ENCODE measurements around the gene RBP3.

The RBP3 gene

DNA sequence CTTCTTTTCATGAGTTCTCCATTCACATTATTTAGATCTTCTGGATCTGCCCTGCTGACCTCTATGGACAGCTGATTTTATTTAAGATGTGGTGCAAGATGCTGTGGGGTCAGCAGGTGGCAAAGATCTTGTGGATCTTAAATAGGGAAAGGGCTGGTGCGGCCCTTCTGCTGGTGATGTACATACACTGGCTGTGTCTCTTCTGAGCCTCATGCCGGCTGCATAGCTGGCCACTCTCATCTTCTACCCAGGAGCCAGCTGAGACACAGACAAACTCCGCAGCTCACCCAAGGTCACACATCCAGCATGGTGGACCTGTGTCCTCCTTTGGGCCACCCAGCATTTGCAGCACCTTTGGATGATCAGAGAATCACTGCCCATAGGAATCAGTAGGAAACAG, 9.7 kb downstream of the RBP3 start:
- no peak for DNase-seq (ENCODE audit: low read depth in 2 of 2)

DNA sequence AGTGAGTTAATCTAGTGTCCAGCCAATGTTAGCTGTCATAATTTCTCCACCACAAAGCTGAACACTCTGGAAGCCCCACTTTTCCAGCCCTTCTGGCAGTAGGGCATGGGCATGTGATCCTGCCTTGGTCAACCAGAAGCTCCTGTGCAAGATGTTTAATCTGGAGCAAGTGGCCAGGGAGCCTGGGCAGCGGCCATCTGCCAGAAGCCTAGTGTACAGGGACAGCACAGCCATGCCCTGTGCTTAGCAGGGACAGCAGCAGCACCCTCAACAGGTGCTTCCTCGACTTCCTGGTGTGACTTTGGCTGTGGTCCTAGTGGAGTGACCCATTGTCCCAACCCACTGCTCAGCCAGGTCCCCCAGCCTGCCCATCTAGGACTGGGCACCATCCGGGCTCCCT, 10.3 kb downstream of the RBP3 start:
- no peak for DNase-seq (ENCODE audit: low read depth in 2 of 2)

DNA sequence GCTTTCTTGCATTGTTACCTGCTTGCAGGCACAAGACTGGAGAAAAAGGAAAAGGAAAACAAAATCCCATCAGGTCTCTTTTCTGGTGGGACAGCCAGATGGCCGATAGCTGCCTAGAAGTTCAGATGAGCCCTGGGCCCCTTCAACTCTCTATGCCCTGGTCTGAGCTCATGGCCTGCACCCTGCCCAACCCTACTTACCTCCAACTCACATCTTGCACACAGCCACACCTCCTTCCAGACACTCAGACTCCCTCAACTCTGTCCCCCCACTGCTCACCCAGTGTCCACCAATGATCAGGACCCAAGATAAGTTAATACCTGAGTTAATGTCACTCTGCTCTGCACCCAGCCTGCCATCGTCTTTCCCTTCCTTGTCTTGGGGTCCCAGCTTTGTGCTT, 10.9 kb downstream of the RBP3 start:
- DNase-seq (ENCODE audit: low read depth in 2 of 2): no peak

DNA sequence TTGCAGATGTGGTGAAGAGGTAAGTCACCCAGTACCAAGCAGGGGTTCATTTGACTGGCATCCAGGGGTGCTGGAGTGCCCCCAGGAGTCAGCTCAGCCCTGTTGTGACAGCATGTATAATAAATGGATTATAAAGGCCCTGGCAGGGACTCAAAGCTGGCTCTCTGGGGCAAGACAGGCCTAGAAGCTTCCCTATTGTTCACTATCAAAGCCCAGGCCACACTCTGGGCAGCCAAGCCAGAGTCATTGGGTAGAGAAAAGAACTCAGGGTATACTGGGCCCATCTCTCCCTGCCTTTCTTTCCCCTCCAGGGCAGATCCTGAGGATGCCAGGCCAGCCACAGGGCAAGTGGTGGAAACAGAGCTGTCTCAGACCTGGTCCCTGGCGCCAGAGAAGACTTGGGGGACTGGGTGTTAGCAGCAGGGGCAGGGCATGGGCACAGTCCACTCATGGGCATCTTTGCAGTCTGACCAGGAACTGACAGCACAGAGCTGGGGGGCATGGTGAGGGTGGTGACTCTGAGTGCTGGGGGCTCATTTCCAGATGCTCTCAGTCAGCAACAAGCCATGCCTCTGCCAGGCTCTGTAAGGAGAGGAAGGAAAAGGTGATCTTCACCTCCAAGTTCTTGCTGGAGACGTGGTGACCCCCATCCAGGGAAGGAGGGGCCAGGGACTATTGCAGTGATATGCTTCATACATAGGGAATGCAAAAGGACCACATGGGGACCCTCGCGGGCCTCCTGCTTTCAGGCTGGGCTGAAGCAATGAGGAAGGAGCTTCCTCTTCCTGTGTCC, 11.7 kb downstream of the RBP3 start:
- DNase-seq (ENCODE audit: low read depth in 2 of 2): no peak

DNA sequence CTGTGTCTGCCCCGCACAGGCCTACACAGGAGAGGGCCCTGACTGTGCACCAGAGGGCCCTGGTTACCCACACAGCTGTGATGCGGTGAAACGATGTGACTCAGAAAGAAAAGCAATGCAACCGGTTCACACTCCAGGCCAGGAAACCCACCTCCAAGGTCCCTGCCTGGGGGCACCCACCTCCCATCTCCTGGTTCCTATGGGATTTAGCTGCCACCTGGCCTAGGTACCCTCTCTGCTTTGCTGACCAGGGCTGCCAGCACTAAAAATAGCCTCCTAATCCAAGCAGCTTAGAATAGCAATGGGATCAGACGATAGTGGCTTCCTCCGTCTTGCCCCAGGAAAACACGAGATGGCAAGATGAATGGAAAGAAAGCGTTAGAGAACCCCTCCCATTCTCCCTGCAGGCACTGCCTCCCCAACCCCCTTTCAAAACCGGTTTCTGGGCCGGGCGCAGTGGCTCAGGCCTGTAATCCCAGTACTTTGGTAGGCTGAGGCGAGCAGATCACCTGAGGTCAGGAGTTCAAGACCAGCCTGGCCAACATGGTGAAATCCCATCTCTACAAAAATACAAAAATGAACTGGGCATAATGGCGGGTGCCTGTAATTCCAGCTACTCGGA, 12.4 kb downstream of the RBP3 start:
- DNase-seq (ENCODE audit: low read depth in 2 of 2): no peak

DNA sequence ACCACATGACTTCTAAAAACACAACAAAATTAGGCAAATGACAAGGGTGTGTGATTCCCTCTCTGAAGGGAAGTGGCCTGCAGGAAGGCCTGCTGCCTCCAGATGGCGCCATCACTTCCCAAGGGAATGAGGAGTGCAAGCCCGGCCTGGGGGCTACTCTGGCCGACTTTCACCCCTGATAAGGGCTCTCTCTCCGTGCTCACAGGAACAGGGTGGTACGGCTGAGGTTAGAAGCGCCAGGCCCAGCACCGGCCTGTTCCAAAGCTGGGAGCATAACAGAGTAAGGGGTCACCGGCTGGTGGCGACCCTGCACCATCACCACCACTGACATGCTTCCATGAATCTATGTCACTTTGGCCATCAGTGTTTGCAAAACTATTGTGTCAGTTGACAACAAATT, 13.1 kb downstream of the RBP3 start:
- DNase-seq (ENCODE audit: low read depth in 2 of 2): no peak

DNA sequence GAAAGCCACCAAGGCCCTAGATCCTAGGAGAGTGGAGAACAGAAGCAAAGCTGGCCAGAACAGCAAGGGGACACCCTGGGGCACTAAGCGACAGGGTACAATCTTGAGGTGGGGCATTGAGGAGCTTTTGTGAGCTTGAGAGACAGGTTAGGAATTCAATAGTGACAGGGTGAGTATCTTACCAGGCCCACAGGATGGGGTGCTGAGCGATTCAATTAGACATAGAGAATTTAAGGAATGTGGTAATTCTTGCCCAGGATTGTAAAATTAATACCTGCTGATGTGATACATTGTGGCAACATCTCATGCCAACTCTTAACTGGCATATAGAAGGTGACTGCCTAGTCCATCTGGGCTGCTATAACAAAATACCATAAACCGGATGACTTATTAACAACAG, 14.0 kb downstream of the RBP3 start:
- DNase-seq (ENCODE audit: low read depth in 2 of 2): no peak

DNA sequence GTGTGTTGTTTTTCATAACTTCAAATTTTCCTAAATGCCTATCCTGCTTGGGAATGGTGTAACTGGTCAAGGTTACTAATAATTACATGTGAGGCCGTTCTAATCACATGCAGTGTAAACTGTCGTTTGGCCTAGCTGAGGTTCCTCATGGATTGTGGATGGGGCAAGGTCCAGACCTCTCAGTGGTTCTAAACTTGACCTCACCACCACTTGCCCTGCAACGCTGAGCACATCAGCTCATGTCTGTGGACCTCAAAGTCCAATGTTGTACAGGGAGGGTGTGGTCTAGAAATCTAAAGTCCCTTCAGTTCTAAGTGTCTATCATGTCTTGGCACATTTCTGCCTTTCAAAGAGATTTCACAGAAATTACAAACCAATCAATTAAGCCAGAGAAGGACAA, 15.6 kb downstream of the RBP3 start:
- DNase-seq (ENCODE audit: low read depth in 2 of 2): no peak

DNA sequence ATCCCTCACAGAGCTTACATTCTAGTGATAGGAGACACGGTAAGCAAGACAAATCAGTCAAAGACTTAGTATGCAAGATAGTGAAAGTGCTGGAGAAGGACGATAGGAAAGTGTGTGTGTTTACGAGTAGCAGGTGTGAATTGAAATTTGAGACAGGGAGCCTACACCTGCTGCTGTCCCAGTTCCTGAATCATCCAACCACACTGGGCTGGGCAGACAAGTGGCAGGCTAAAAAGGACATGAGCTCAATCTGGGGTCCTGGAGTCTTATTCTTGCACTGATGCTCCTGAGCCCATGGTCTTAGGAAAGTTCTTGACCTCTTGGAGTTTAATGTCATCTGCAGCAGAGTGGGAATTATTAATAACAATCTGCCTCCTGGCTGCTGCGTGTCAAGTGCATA, 16.2 kb downstream of the RBP3 start:
- no peak for DNase-seq (ENCODE audit: low read depth in 2 of 2)

DNA sequence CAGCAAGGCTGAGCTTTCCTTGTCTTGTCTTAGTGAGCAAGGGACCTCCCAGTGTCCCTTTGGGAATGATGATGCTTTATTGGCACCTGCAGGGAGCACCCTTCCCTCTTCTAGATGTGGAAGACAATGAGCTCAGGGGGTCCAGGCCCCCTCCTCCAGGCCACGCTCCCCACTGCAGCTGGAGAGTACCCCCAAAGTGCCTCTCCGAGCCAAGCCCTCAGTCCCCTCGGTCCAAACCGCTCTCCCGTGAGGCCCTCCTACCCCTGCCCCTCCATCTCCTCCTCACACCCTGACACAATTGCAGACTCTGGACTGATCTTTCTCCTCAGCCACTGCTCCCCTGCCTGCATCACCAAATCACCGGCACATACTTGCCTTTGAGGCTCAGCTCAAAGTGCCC, 16.7 kb downstream of the RBP3 start:
- DNase-seq (ENCODE audit: low read depth in 2 of 2): no peak

DNA sequence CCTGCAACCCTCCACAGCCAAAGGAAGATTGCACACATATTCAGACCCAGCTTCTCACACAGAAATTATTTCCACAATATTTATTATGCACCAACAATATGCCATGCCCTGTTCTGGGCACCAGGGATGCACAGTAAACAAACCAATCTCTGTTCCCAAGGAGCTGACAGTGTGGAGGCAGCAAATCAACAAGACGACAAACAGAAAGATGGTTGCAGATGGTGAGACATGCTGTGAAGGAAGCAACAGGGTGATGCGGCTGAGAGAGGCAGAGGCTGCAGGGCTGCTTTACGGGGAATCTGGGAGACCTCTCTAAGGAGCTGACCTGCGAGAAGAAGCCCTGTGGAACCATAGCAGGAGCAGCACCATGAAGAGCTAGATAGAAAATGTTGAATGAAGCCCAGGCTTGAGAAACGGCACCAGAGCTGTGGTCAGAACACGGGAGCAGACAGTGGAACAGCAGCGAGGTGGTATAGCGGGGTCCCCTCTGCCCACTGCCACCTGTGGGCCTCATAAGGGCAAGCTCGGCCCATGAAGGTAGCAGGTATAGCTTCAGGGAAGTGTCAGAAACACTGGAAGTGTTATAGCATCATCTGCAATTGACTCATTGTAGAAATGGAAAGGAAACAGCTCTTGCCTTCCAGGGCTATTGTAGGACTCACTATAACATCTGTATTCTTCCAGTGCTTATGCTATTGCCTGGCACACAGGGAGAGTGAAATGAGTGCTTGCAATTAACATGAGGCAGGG, 17.4 kb downstream of the RBP3 start:
- no peak for DNase-seq (ENCODE audit: low read depth in 2 of 2)

DNA sequence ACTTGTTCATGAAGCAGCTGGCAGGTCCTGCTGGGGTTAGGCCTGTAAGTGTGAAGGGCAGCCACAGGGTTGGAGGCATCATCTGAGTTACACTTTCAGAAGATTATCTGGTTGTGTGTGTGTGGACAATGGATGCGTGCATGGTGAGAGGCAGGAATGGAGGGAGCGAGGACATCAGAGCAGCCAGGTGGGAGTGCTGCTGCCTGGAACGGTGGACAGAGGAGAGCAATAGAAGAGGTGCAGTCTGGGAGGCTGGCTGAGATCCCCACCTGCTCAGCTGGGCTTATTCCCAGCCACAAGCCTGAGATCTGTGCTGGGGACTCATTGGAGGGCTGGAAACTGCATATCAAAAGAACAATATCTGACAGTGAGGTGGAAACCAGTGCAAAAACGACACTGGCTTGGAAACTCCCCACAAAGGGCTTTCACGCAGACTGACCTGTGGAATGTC, 18.0 kb downstream of the RBP3 start:
- DNase-seq (ENCODE audit: low read depth in 2 of 2): no peak

DNA sequence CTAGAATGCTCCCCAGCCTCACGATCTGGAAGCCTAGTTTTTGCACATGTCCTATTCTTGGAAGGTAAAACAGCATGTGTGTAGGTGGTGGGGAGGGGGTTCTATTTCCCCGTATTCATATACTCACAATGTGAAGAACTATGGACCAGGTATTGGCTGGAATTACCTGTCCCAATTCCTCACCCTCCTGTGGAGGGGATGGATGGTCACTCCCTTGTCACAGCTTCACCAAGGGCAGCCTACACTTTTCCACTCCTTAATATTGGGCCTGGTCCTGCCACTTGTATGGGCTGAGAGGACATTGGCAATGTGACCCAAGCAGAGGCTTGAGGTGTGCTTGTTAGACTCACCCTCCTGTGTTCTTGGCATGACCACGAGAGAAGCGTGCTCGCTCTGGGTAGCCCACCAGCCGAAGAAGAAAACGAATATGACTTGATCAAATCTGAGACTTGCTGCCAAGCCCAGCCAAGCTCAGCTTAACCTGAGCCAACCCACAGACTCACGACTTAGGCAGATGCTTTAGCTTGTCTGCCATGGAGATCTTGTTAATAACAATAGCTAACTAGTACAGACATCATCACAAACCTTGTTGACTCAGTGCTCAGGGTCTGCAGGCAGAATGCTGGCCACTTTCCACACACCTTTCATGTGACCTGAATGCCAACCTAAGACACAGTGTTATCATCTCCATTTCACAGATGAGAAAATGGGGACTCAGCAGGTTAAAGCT, 18.7 kb downstream of the RBP3 start:
- DNase-seq (ENCODE audit: low read depth in 2 of 2): no peak

DNA sequence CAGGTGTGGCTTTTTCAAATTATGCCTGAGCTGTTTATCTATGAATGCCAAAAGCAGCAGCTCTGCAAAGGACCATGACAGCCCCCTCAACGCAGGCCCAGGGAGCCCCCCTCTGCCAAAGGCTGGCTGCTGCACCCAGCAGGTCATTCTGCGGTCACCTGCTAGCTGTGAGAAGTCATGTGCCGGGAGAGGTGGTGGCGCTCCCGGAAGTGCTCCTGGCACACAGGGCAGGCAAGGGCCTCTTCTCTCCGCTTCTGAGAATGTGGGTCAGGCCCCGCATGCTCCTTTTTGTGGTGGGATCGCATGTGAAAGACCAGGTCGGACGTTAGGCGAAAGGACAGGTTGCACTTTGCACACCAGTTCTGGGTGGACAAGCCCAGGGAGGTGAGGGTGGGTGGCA, 19.5 kb downstream of the RBP3 start:
- DNase-seq (ENCODE audit: low read depth in 2 of 2): no peak

DNA sequence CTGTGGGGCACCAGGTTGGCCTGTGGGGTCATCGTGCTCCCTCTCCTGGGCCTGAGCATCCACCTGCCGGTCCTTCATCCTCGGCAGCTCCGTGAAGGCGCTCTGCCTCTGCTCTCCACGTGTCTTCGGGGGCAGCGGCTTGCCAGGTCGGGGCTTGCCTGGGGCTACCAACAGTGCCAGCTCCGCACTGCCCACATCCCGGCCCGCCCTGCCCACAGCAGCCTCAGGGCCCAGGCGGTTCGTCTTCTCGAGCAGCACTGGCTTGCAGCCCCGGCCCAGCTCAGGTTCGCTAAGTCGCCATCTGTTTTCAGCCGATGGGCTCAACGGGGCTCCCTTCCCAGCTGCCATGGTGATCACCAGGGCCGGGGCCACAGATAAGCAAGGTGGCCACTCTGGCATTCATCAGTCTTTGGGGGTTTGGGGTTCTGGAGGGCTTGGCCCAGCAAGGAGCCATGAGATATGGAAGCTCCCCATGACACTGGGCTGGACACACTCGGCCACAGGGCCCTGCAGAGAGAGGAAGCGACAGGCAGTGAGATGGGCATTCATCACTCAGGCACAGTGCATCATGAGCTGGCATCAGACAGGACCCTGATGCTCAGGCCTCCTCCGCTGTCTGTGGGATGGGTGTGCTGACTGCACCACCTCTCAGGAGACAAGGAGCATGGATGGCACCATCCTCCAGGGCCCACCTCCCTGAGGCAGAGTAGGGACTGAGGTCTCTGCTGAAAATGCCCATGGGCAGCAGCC, 20.4 kb downstream of the RBP3 start:
- no peak for DNase-seq (ENCODE audit: low read depth in 2 of 2)

DNA sequence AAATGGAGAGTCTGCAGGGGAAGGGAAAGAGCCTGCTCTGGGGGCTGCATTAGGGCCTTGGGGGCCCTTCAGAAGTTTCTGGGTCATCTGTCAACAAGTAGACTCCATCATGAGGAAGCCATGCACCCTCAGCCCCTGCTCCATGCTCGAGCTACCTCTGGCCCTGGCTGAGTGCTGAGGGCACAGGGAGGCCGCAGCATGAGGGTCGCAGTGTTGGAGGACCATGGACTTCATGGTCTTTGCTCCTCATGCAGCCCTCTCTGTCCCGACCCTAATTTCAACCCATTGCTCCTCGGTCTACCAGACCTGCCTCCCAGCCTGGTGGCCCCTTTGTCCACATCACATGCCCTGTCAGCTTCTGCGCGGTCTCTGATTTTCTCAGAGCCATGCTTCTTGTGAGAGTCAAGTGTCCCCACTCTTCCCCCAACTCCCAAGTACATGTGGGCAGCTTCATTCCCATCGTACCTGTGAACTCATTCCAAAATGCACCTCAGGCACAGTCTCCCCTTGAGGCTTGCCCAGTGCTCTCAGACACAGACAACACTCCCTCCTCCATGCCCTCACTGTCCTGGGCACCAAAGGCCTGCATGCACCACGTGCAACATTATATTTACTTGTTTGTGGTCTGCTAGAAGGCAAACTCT, 21.2 kb downstream of the RBP3 start:
- no peak for DNase-seq (ENCODE audit: low read depth in 2 of 2)

DNA sequence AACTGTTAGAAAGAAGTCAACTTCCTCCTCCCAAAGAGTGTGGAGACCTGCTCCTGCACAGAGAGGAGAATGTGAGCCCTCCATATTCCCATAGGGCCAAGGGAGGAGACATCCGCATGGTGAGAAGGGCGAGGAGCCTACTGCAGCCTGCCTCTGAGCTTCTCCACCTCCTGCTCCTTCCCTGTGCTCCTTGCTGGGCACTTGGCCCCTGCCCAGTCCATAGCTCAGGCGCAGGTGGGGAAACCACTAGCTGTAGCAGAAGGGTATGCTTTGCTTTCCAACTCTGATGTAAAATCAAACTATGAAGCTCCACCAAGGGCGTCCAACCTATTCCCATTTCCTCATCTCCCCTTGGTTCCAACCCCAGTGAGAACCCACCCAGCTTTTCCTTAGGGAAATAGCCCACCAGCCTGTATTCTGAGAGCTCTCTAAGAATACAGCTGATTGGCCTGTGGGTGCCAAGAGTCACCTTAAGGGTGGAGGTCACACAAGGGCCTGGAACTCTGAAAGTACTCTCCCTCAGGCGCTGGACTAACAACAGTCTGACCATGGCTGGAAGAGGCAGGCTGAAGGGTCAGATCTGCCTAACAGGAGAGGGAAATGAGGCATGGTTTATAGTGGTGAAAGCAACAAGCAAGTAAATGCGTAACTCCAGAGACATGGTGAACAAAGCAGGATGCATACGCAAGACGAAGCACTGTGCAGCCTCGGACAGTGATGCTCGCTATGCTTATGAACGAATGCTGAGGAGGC, 22.0 kb downstream of the RBP3 start:
- DNase-seq (ENCODE audit: low read depth in 2 of 2): no peak

DNA sequence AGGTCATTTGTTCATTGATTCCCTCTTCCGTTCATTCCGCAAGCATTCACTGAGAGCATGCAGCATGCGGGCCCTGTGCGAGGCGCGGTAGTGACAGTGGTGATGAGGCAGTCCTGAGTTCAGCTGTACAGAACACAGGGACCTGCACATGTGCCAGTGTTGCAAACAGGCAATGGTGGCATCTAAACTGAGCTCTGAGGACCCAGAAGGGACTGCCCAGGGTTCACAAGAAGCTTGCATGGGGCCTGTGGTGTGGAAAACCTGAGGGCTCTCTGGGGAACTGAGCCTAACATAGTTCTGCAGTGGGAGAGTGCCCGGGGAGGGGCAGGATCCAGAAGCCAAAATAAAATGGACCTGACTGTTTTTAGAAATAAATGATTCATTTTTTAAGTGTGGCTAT, 22.7 kb downstream of the RBP3 start:
- DNase-seq (ENCODE audit: low read depth in 2 of 2): no peak

DNA sequence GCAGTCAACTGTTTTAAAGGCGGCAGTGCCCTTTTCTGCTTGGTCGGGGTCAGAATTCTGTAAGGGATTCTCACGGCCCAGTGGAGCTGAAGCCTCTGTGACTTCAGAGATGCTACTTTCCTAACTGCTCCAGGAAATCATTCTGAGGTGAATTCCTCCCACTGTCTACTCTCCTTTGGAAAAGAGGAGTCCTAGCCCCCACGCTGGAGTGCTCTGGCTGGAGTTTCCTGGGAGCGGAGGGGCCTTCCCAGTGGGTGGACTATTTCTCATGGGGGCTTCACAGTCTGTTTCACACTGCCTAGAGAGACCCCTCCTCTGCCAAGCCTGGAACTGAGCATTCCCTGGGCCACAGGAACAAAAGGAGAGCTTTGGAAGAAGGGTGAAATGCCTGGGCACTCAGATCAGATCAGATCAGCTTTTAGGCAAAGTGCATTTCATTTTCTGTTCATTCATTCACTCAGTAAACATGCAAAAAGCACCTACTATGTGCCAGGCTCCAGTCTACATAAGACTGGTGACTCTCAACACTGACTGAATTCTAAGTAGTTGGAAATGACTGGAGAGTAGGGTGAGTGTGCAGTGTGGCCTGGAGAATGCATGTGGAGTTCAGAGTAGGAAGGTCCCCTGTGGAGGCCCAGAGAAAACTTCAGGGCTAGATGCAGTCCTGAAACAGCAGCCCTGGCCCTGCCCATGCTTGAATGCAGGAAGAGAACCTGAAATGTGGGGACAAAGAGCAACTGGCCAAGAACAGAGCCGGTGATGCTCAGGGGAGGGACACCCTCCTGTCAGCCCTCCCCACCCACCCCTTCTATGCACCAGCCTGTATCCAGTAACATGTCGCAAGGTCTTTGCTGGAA, 23.7 kb downstream of the RBP3 start:
- DNase-seq (ENCODE audit: low read depth in 2 of 2): no peak

All from stimulated activated CD8-positive, alpha-beta memory T cell treated with anti-CD3 and anti-CD28 coated beads, Interleukin-2, amount 100 ng/mL, for 1 hour (primary cell).